Memory B cell (primary cell): ENCODE measurements around the gene HAPLN3.

ENCODE experiments used
- ATAC-seq: fragments of 150-1000 bp; cut with Tn5 transposase; 2 replicates; pipeline ENCODE4 v1.10.0; 2021; ENCODE audit warnings: low read depth, mild to moderate bottlenecking, moderate library complexity
- DNase-seq, 2 donors: peaks; one replicate each; pipeline ENCODE4 v3.0.0; 2022; ENCODE audit warnings: low spot score in 2 of 2
- H3K27ac Mint-ChIP-seq: one replicate; pipeline ENCODE4 v1.8.0; 2022; ENCODE audit warnings: mild to moderate bottlenecking, moderate library complexity, mixed read lengths
- H3K27me3 Mint-ChIP-seq: one replicate; pipeline ENCODE4 v1.8.0; 2022; ENCODE audit warnings: mixed read lengths
- H3K36me3 Mint-ChIP-seq: one replicate; pipeline ENCODE4 v1.8.0; 2022; ENCODE audit warnings: mild to moderate bottlenecking, mixed read lengths
- H3K4me1 Mint-ChIP-seq: one replicate; pipeline ENCODE4 v1.8.0; 2022; ENCODE audit warnings: mixed read lengths
- H3K4me3 Mint-ChIP-seq: one replicate; pipeline ENCODE4 v1.8.0; 2022; ENCODE audit warnings: mild to moderate bottlenecking, moderate library complexity, mixed read lengths
- H3K9me3 Mint-ChIP-seq: one replicate; pipeline ENCODE4 v1.8.0; 2022; ENCODE audit warnings: mixed read lengths

HAPLN3 gene

GRCh38 chr15:88906130-88906529, 10.8 kb upstream of the HAPLN3 start:
- Mint-ChIP-seq H3K4me1 (peaks cover 14% of the 10 kb centered on the region), H3K36me3 (peaks cover 1% of the 10 kb centered on the region), H3K9me3 (no peaks in the 10 kb centered on the region), H3K27ac (no peak overlapping the region), H3K4me3 (no peak overlapping the region), H3K27me3 (peaks cover 6% of the 10 kb centered on the region)
- no peak for ATAC-seq
- no peak for DNase-seq

- ATAC-seq, result no peak
- no peak overlapping the region for H3K27ac Mint-ChIP-seq
- peaks cover 1% of the 10 kb centered on the region for H3K9me3 Mint-ChIP-seq
- H3K4me3 Mint-ChIP-seq, result no peak overlapping the region
- H3K4me1 Mint-ChIP-seq, result peaks cover 15% of the 10 kb centered on the region
- peaks cover 1% of the 10 kb centered on the region for H3K36me3 Mint-ChIP-seq
- H3K27me3 Mint-ChIP-seq, result peaks cover 9% of the 10 kb centered on the region
- DNase-seq, result no peak
Observed at GRCh38 chr15:88905576-88905975, 10.2 kb upstream of the HAPLN3 start.

- DNase-seq (peak; percentile 75 to 81), ATAC-seq (peak; percentile 90)
- no peak overlapping the region for H3K4me3 Mint-ChIP-seq
- H3K9me3 Mint-ChIP-seq, result peaks cover 1% of the 10 kb centered on the region
- peaks cover 9% of the 10 kb centered on the region for H3K4me1 Mint-ChIP-seq
- H3K27ac Mint-ChIP-seq, result no peak overlapping the region
- H3K36me3 Mint-ChIP-seq, result peaks cover 1% of the 10 kb centered on the region
- peaks cover 8% of the 10 kb centered on the region for H3K27me3 Mint-ChIP-seq
Observed at GRCh38 chr15:88904624-88905327, 9.4 kb upstream of the HAPLN3 start.

DNA sequence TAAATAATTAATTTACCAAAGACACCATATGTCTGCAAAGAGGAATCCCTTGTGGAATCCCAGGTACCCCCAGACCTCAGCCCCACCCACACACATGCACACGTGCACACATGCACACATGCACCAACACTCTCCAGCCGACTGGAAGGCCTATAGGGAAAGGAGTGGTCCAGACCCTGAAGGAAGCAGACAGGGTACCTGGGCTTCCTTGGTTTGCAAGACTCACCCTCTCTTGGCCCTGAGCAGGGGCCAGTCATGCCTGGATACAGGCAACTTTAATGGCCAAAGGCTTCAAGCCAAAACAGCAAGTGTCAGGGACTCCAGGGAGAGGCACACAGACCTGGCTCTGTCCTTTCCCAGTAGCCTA, 8.9 kb upstream of the HAPLN3 start:
- peaks cover 8% of the 10 kb centered on the region for H3K27me3 Mint-ChIP-seq
- H3K4me3 Mint-ChIP-seq, result no peak overlapping the region
- peaks cover 1% of the 10 kb centered on the region for H3K36me3 Mint-ChIP-seq
- peaks cover 9% of the 10 kb centered on the region for H3K4me1 Mint-ChIP-seq
- H3K27ac Mint-ChIP-seq, result no peak overlapping the region
- DNase-seq (no peak), ATAC-seq (no peak)
- H3K9me3 Mint-ChIP-seq, result peaks cover 1% of the 10 kb centered on the region

- no peak overlapping the region for H3K4me3 Mint-ChIP-seq
- H3K27me3 Mint-ChIP-seq, result peaks cover 6% of the 10 kb centered on the region
- H3K36me3 Mint-ChIP-seq, result peaks cover 1% of the 10 kb centered on the region
- peaks cover 9% of the 10 kb centered on the region for H3K4me1 Mint-ChIP-seq
- H3K27ac Mint-ChIP-seq, result no peak overlapping the region
- ATAC-seq (no peak), DNase-seq (no peak)
- H3K9me3 Mint-ChIP-seq, result peaks cover 1% of the 10 kb centered on the region
Observed at GRCh38 chr15:88902846-88903245, 7.5 kb upstream of the HAPLN3 start.

DNA sequence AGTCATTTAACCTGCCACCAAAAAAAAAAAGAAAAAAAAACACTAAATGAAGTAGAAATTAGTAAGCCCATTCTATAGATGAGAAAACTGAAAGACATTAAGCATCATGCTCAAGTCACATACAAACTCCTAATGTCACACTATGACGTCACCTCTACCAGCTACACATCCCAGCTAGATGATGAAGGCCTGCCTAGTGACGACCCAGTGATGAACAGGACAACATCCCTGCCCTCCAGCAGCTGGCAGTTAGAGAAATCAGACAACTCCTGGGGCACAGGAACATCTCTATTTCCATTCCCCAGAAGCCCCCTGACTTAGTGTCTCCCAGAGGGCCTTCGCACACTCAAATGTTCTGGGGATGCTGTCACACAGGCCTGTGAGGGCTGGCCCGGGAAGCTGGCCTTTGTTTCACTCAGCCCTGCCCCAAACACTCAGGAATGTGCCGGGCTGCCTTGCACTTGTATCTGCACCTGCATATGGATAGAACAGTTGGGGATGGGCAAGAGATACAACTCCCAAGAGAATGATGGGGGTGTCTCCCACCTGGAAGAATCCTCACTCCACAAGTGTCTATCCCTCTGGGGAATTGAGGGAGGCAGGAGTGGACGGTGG, 7.0 kb upstream of the HAPLN3 start:
- Mint-ChIP-seq H3K9me3 (peaks cover 1% of the 10 kb centered on the region), H3K4me3 (no peak overlapping the region), H3K27ac (no peak overlapping the region), H3K27me3 (peaks cover 6% of the 10 kb centered on the region), H3K36me3 (peaks cover 1% of the 10 kb centered on the region), H3K4me1 (peaks cover 9% of the 10 kb centered on the region)
- DNase-seq (no peak), ATAC-seq (no peak)

DNA sequence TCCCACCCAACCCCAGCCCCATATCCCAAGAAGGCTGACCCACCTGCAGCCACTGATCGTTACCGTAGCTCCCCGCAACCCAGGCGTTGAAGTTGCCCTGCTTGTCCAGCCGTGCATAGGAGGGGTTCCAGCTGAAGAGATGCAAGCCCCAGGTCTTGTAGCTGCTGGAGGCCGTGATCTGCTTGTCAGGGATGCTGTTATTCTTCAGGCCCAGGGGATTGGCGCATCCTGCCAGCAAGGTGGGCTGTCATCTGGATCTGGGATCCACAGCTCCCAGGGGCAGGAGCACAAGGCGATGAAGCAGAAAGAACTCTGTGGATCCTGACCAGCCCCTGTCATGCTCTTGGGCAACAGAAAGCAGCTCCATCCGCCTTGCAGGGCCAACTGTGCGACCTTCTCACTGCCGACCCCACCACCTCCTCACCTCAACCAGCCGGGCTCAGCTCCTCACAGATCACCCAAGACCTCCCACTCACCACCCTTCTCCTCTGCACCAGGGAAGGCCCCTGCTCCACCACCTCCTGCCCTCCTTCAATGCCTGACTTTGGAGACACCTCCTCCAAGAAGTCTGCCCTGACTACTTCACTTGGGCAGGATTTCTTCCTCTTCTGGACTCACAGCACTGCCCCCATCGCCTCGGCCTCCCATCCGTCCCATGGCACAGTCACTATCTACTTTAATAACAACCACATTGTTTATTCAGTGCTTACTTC, 6.3 kb upstream of the HAPLN3 start:
- DNase-seq, result no peak
- Mint-ChIP-seq H3K9me3 (peaks cover 1% of the 10 kb centered on the region), H3K4me1 (peaks cover 9% of the 10 kb centered on the region), H3K27ac (no peak overlapping the region), H3K27me3 (peaks cover 6% of the 10 kb centered on the region), H3K4me3 (no peak overlapping the region), H3K36me3 (peaks cover 1% of the 10 kb centered on the region)
- ATAC-seq, result no peak

- Mint-ChIP-seq H3K4me3 (no peak overlapping the region), H3K4me1 (peaks cover 9% of the 10 kb centered on the region), H3K36me3 (no peaks in the 10 kb centered on the region), H3K27me3 (peaks cover 6% of the 10 kb centered on the region), H3K9me3 (peaks cover 1% of the 10 kb centered on the region), H3K27ac (no peak overlapping the region)
- ATAC-seq (no peak), DNase-seq (no peak)
Observed at GRCh38 chr15:88900982-88901418, 5.7 kb upstream of the HAPLN3 start.

GRCh38 chr15:88900309-88900981, 5.1 kb upstream of the HAPLN3 start:
- no peaks in the 10 kb centered on the region for H3K36me3 Mint-ChIP-seq
- ATAC-seq (no peak), DNase-seq (no peak)
- peaks cover 9% of the 10 kb centered on the region for H3K27me3 Mint-ChIP-seq
- peaks cover 1% of the 10 kb centered on the region for H3K9me3 Mint-ChIP-seq
- no peak overlapping the region for H3K4me3 Mint-ChIP-seq
- H3K4me1 Mint-ChIP-seq, result peaks cover 11% of the 10 kb centered on the region
- H3K27ac Mint-ChIP-seq, result no peak overlapping the region

GRCh38 chr15:88899251-88899650, 3.9 kb upstream of the HAPLN3 start:
- ATAC-seq, result no peak
- peaks cover 11% of the 10 kb centered on the region for H3K27me3 Mint-ChIP-seq
- H3K36me3 Mint-ChIP-seq, result no peaks in the 10 kb centered on the region
- peaks cover 1% of the 10 kb centered on the region for H3K9me3 Mint-ChIP-seq
- DNase-seq, result no peak
- peaks cover 8% of the 10 kb centered on the region for H3K4me1 Mint-ChIP-seq
- H3K4me3 Mint-ChIP-seq, result no peak overlapping the region
- H3K27ac Mint-ChIP-seq, result no peak overlapping the region

- ATAC-seq (no peak), DNase-seq (no peak)
- Mint-ChIP-seq H3K36me3 (no peaks in the 10 kb centered on the region), H3K9me3 (peaks cover 1% of the 10 kb centered on the region), H3K27me3 (peaks cover 13% of the 10 kb centered on the region), H3K4me1 (peaks cover 8% of the 10 kb centered on the region), H3K27ac (no peak overlapping the region), H3K4me3 (no peak overlapping the region)
Observed at GRCh38 chr15:88898736-88899135, 3.4 kb upstream of the HAPLN3 start.

GRCh38 chr15:88897456-88898194, 2.3 kb upstream of the HAPLN3 start:
- Mint-ChIP-seq H3K27ac (no peak overlapping the region), H3K36me3 (no peaks in the 10 kb centered on the region), H3K27me3 (peaks cover 13% of the 10 kb centered on the region), H3K4me1 (peaks cover 8% of the 10 kb centered on the region), H3K9me3 (peaks cover 1% of the 10 kb centered on the region), H3K4me3 (no peak overlapping the region)
- DNase-seq (no peak), ATAC-seq (peak; percentile 62)

- no peak overlapping the region for H3K4me3 Mint-ChIP-seq
- ATAC-seq (no peak), DNase-seq (no peak)
- H3K9me3 Mint-ChIP-seq, result peaks cover 1% of the 10 kb centered on the region
- H3K4me1 Mint-ChIP-seq, result peaks cover 8% of the 10 kb centered on the region
- no peaks in the 10 kb centered on the region for H3K36me3 Mint-ChIP-seq
- H3K27ac Mint-ChIP-seq, result no peak overlapping the region
- peaks cover 13% of the 10 kb centered on the region for H3K27me3 Mint-ChIP-seq
Observed at GRCh38 chr15:88897142-88897455, 1.8 kb upstream of the HAPLN3 start.
